KMS-11 (cell line): ENCODE measurements around the gene NCAPG.

ENCODE experiments used
- H2AFZ ChIP-seq: fragments of 200-600 bp; sonication (generic); 2 replicates; pipeline ENCODE4 v1.6.1; 2016; ENCODE audit warnings: antibody characterized with exemption, mixed run types, low read depth
- H3K27ac ChIP-seq: fragments of 200-600 bp; sonication (generic); 2 replicates; pipeline ENCODE4 v1.6.1; 2016; ENCODE audit warnings: mild to moderate bottlenecking, mixed run types
- H3K27me3 ChIP-seq: fragments of 200-600 bp; sonication (generic); 2 replicates; pipeline ENCODE4 v1.6.1; 2017; ENCODE audit warnings: mild to moderate bottlenecking, low read depth, mixed run types, moderate library complexity; ENCODE audit not compliant: insufficient read depth
- H3K36me3 ChIP-seq: fragments of 200-600 bp; sonication (generic); 2 replicates; pipeline ENCODE4 v1.6.1; 2017; ENCODE audit warnings: mild to moderate bottlenecking, mixed run types; ENCODE audit not compliant: insufficient read depth
- H3K4me1 ChIP-seq: fragments of 200-600 bp; sonication (generic); 2 replicates; pipeline ENCODE4 v1.6.1; 2016; ENCODE audit warnings: mild to moderate bottlenecking, low read depth, mixed run types; ENCODE audit not compliant: poor library complexity, severe bottlenecking
- H3K4me2 ChIP-seq: fragments of 200-600 bp; sonication (generic); 2 replicates; pipeline ENCODE4 v1.7.0; 2016; ENCODE audit warnings: mild to moderate bottlenecking, mixed run types
- H3K4me3 ChIP-seq: fragments of 200-600 bp; sonication (generic); IDR thresholded peaks from 2 replicates; pipeline ENCODE4 v1.6.1; 2017; ENCODE audit warnings: low read depth, low read length, mixed read lengths; ENCODE audit not compliant: insufficient read depth
- H3K79me2 ChIP-seq: fragments of 200-600 bp; sonication (generic); 2 replicates; pipeline ENCODE4 v1.6.1; 2016; ENCODE audit warnings: low read depth, mixed run types; ENCODE audit not compliant: insufficient read depth
- H3K9ac ChIP-seq: fragments of 200-600 bp; sonication (generic); 2 replicates; pipeline ENCODE4 v1.6.1; 2016; ENCODE audit warnings: mild to moderate bottlenecking, mixed run types
- H4K20me1 ChIP-seq: fragments of 200-600 bp; sonication (generic); 2 replicates; pipeline ENCODE4 v1.6.1; 2016; ENCODE audit warnings: mild to moderate bottlenecking, mixed run types; ENCODE audit not compliant: insufficient read depth
- CTCF ChIP-seq: fragments of 200-600 bp; sonication (generic); conservative IDR thresholded peaks from 2 replicates; pipeline ENCODE4 v1.6.1; 2017; ENCODE audit warnings: low read depth, mild to moderate bottlenecking, antibody characterized with exemption, low read length, moderate library complexity, mixed read lengths

Gene NCAPG

GRCh38 chr4:17805580-17806155 lies 5.1 kb upstream of the NCAPG start:
- Histone ChIP-seq H3K4me1 (peaks cover 26% of the 10 kb centered on the region), H3K27ac (no peak overlapping the region), H3K4me3 (no peak overlapping the region), H3K36me3 (0 out of 2 replicates have a peak, but pooled peaks cover 5% of the 10 kb centered on the region), H4K20me1 (peaks cover 18% of the 10 kb centered on the region), H3K4me2 (no peak overlapping the region), H3K27me3 (no peaks in the 10 kb centered on the region), H2AFZ (no peak overlapping the region), H3K79me2 (peaks cover 60% of the 10 kb centered on the region), H3K9ac (no peak overlapping the region)
- no peak for TF ChIP-seq CTCF

GRCh38 chr4:17807446-17807845 lies 3.3 kb upstream of the NCAPG start:
- H3K27me3 ChIP-seq = no peaks in the 10 kb centered on the region
- TF ChIP-seq CTCF = no peak
- H3K36me3 ChIP-seq = 0 out of 2 replicates have a peak, but pooled peaks cover 5% of the 10 kb centered on the region
- peaks cover 74% of the 10 kb centered on the region for H3K79me2 ChIP-seq
- peak overlapping the region; percentile 80 for H3K4me2 ChIP-seq
- no peak overlapping the region for H3K9ac ChIP-seq
- peaks cover 18% of the 10 kb centered on the region for H4K20me1 ChIP-seq
- H3K4me1 ChIP-seq = peaks cover 26% of the 10 kb centered on the region
- H3K4me3 ChIP-seq = no peak overlapping the region
- H3K27ac ChIP-seq = no peak overlapping the region
- H2AFZ ChIP-seq = no peak overlapping the region

DNA sequence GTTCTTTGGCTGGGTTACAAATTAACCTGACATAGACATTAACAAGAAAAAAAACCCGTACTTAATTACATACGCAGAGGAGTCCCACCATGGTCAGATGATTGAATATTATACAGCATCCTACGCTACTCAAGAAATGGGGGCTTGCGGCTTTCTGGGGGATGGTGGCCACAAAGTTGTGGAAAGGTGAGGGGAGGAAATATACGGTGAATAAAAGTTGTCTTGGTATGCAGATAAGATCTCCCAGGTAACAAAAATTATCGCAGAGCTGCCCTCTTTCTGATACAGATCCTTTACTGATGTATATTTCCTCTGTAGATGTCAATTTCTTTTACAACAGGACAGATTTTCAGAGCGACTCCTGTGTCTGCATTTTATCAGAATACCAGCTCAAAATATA lies 1.1 kb upstream of the NCAPG start:
- Histone ChIP-seq H3K4me1 (peaks cover 48% of the 10 kb centered on the region), H3K4me2 (peak overlapping the region; percentile 80), H3K27me3 (no peaks in the 10 kb centered on the region), H3K27ac (peak overlapping the region; percentile 94), H3K79me2 (peaks cover 92% of the 10 kb centered on the region), H3K4me3 (no peak overlapping the region), H3K36me3 (0 out of 2 replicates have a peak, but pooled peaks cover 5% of the 10 kb centered on the region), H4K20me1 (peaks cover 18% of the 10 kb centered on the region), H3K9ac (peak overlapping the region; percentile 90; the same call in 1 of the 2 replicates), H2AFZ (no peak overlapping the region)
- no peak for TF ChIP-seq CTCF

DNA sequence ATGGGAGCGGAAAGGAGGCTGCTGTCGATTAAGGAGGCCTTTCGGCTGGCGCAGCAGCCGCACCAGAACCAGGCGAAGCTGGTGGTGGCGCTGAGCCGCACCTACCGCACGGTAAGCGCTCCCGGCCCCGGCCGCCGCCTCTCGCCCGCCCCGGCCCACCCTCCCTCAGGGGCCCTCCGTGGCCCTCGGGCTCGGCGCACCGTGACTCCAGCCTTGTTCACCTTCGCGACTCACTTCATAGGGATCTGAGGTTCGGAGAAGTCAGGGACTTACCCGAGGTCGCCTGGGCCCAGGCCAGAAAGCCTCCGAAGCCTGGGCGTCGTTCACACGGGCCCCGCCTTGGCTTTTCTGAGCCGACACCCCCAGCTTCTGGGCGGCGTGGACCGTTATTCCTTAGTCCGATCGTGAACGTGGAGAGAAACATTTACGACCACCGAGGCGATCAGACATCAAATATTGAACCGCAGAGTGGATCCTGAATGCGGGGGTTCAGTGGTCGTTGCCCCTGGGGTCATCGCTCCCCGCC lies 362 bp downstream of the NCAPG start:
- Histone ChIP-seq H3K36me3 (no peaks in the 10 kb centered on the region; the same call in 1 of the 2 replicates), H2AFZ (peak overlapping the region; percentile 30), H3K79me2 (peaks cover 93% of the 10 kb centered on the region), H4K20me1 (peaks cover 13% of the 10 kb centered on the region), H3K27ac (peak overlapping the region; percentile 94), H3K4me2 (peak overlapping the region; percentile 64; the same call in 1 of the 2 replicates), H3K27me3 (no peaks in the 10 kb centered on the region), H3K4me3 (peak overlapping the region; percentile 12), H3K9ac (peak overlapping the region; percentile 90), H3K4me1 (peaks cover 45% of the 10 kb centered on the region)
- no peak for TF ChIP-seq CTCF
